IPS-20b (cell line): Measurements from ENCODE around the gene TTC16.

Experiments used
- H3K27ac ChIP-seq: one replicate; pipeline ENCODE4 v1.5.1; 2013; ENCODE audit warnings: low read length
- H3K27me3 ChIP-seq: 2 replicates; pipeline ENCODE4 v1.6.1; 2013; ENCODE audit warnings: mild to moderate bottlenecking, low read length, inconsistent platforms; ENCODE audit not compliant: insufficient read depth
- H3K36me3 ChIP-seq: 2 replicates; pipeline ENCODE4 v1.6.1; 2013; ENCODE audit warnings: low read depth, mild to moderate bottlenecking, inconsistent platforms, low read length, moderate library complexity; ENCODE audit not compliant: insufficient read depth
- H3K4me1 ChIP-seq: 2 replicates; pipeline ENCODE4 v1.6.1; 2013; ENCODE audit warnings: mild to moderate bottlenecking, control low read depth, inconsistent platforms, low read length, moderate library complexity; ENCODE audit not compliant: insufficient read depth
- H3K4me3 ChIP-seq: 2 replicates; pipeline ENCODE4 v1.5.1; 2013; ENCODE audit warnings: mild to moderate bottlenecking, low read length, inconsistent platforms
- H3K9ac ChIP-seq: 2 replicates; pipeline ENCODE4 v1.6.1; 2013; ENCODE audit warnings: low read depth, mild to moderate bottlenecking, inconsistent platforms, low read length, moderate library complexity
- H3K9me3 ChIP-seq: 2 replicates; pipeline ENCODE4 v1.6.1; 2013; ENCODE audit warnings: mild to moderate bottlenecking, low read depth, low read length, inconsistent platforms; ENCODE audit not compliant: insufficient read depth

The TTC16 gene

DNA sequence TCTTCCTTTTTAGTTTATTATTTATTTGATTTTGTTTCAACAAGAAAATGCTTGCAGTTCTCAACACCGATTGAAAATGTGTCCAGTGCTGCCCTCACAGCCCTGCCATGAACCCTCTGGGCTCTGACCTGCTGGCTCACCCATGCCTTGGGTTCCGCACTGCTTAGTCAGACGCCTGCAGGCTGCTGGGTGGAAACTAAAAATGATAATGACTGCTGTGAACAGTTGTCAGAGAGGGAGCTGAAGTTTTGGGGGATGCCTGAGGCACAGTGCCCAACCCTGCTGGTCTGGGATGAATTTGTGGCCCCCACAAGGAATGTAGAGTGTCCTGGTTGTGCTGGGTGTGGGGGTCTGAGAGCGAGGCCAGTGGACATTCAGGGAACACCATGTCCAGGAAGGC, 31.3 kb upstream of the TTC16 start:
- H3K4me1 ChIP-seq: no peaks in the 10 kb centered on the region
- no peaks in the 10 kb centered on the region for H3K27me3 ChIP-seq
- peaks cover 65% of the 10 kb centered on the region for H3K36me3 ChIP-seq
- no peak overlapping the region for H3K27ac ChIP-seq
- H3K9me3 ChIP-seq: no peaks in the 10 kb centered on the region
- no peak overlapping the region for H3K4me3 ChIP-seq
- H3K9ac ChIP-seq: no peak overlapping the region

DNA sequence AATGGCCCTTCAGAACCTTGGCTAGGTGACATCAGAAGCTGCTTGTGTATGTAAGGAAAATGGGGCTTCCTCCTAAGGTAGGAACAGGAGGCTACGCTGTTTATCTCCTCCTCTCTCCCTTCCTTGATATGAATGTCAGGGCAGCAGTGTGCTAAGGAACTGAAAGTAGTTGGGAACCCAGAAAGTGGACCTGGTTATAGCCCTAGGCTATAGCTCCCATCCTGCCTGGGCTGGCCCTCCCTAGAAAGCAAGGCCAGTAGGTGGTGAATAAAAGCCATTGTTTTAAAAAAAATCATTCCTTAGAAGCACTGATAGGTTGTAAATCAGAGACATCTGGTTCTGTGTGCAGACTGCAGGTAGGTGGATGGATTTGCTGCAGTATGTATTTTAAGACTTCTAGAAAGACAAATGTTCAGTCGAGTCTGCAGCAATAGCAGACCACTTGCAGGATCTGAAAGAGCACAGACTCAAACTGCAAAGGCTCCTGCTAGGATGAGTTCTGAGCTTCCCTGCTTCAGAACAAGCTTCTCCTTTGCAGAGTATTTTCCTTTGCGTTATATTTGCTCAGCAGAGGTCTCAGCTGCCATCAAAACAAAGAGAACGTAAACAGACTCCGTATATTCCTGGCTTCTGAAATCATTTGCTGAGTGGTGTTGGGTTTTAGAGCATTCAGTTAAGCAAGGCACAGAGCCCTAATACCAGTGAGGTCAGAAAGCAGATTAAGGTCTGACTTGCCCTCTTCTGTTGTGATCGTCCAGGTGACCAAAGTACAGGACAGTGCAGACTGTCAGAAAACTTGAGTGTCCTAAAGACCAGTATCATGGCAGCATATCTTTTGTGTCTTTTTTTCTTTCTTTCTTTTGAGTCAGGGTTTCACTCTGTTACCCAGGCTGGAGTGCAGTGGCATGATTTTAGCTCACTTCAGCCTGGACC, 29.2 kb upstream of the TTC16 start:
- no peaks in the 10 kb centered on the region for H3K27me3 ChIP-seq
- no peak overlapping the region for H3K9ac ChIP-seq
- no peaks in the 10 kb centered on the region for H3K4me1 ChIP-seq
- no peak overlapping the region for H3K27ac ChIP-seq
- peaks cover 65% of the 10 kb centered on the region for H3K36me3 ChIP-seq
- no peak overlapping the region for H3K4me3 ChIP-seq
- H3K9me3 ChIP-seq: no peaks in the 10 kb centered on the region

DNA sequence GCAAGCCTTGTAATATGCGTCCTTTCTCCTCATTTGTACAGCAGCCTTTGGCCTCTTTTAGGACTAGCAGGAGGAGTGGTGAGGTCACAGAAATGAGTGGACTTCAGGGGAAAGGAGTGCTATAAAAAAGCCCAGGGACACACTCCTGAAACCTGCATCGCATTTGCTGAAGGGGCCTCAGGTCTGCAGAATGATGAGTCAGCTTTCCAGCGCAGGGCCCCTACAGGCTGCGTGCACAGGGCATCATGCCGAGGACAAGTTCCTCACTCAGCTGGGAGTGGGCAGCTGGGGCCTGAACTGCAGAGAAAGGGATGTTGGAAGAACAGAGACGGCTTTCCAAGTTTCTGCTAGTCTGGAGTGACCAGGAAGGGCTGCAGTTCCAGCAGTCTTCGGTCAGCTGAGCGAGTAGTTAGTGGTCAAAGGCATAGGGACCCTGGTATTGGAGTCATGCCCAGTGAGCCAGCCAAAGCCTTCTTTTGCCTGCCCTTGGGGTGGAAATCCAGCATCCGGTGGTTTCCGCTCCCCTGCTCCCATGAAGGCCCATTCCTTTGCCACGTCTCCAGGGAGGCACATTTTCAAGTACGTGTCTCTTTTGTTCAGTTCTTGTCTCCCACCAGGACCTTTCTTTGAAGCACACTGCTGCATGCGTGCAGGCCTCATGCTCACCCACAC, 26.4 kb upstream of the TTC16 start:
- H3K9ac ChIP-seq: no peak overlapping the region
- no peaks in the 10 kb centered on the region for H3K27me3 ChIP-seq
- H3K4me3 ChIP-seq: no peak overlapping the region
- peaks cover 39% of the 10 kb centered on the region for H3K36me3 ChIP-seq
- no peak overlapping the region for H3K27ac ChIP-seq
- no peaks in the 10 kb centered on the region for H3K9me3 ChIP-seq
- no peaks in the 10 kb centered on the region for H3K4me1 ChIP-seq

DNA sequence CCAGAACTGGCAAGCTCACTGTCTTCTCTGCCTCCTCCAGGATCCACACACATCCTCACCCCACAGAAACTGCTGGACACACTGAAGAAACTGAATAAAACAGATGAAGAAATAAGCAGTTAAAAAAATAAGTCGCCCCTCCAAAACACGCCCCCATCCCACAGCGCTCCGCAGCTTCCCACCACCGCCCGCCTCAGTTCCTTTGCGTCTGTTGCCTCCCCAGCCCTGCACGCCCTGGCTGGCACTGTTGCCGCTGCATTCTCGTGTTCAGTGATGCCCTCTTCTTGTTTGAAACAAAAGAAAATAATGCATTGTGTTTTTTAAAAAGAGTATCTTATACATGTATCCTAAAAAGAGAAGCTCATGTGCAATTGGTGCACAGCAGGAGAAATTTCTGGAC, 25.1 kb upstream of the TTC16 start:
- H3K27me3 ChIP-seq: no peaks in the 10 kb centered on the region
- H3K27ac ChIP-seq: no peak overlapping the region
- H3K4me1 ChIP-seq: no peaks in the 10 kb centered on the region
- H3K4me3 ChIP-seq: no peak overlapping the region
- no peak overlapping the region for H3K9ac ChIP-seq
- H3K9me3 ChIP-seq: no peaks in the 10 kb centered on the region
- H3K36me3 ChIP-seq: peaks cover 39% of the 10 kb centered on the region

DNA sequence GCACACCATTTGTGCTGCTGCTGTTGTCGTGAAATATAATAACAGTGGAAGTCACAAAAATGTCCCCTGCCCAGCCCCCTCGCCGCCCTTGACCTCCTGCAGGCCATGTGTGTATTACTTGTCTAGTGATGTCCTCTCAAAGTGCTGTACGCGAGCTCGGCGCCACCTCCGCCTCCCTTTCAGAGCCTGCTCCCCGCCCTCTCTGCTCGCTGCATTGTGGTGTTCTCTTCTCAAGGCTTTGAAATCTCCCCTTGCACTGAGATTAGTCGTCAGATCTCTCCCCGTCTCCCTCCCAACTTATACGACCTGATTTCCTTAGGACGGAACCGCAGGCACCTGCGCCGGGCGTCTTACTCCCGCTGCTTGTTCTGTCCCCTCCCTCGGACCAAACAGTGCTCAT, 23.8 kb upstream of the TTC16 start:
- no peaks in the 10 kb centered on the region for H3K27me3 ChIP-seq
- H3K9me3 ChIP-seq: no peaks in the 10 kb centered on the region
- no peak overlapping the region for H3K27ac ChIP-seq
- peaks cover 29% of the 10 kb centered on the region for H3K36me3 ChIP-seq
- H3K4me3 ChIP-seq: no peak overlapping the region
- no peaks in the 10 kb centered on the region for H3K4me1 ChIP-seq
- H3K9ac ChIP-seq: no peak overlapping the region

DNA sequence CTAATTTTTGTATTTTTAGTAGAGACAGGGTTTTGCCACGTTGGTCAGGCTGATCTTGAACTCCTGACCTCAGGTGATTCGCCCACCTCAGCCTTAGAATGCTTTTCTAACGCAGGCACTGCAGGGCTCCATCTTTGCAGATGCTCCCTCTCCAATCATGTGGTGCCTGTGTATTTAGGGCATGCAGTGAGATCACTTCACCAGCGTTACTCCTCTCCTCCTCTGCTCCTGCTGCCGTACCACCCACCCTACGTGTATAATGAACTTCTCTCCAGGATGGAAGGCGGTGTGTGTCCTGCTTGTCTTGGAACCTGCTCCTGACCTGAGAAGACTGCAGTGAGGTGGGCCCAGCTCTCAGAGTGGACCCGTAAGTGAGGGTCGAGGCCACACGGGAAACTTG, 22.7 kb upstream of the TTC16 start:
- Histone ChIP-seq H3K36me3 (peaks cover 25% of the 10 kb centered on the region), H3K27me3 (no peaks in the 10 kb centered on the region), H3K9me3 (no peaks in the 10 kb centered on the region)

DNA sequence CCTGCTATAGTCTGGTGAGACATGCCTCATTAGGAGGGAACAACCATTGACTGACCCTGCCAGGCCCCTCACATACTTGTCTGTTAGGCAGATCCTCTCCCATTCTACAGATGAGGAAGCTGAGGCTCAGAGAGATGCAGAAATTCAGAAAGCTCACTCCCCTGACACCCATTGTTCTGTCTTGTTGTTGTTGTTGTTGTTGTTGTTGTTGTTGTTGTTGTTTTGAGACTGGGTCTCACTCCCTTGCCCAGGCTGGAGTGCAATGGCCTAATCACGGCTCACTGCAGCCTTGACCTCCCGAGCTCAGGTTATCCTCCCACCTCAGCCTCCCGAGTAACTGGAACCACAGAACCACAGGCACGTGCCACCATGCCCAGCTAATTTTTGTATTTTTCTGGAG, 22.2 kb upstream of the TTC16 start:
- Histone ChIP-seq H3K27ac (no peak overlapping the region), H3K4me3 (no peak overlapping the region), H3K27me3 (no peaks in the 10 kb centered on the region), H3K4me1 (no peaks in the 10 kb centered on the region), H3K9ac (no peak overlapping the region), H3K9me3 (no peaks in the 10 kb centered on the region), H3K36me3 (peaks cover 20% of the 10 kb centered on the region; the same call in 1 of the 2 replicates)

More for the DNA sequence above, 22.7 kb upstream of the TTC16 start:
- Histone ChIP-seq H3K4me1 (no peaks in the 10 kb centered on the region), H3K4me3 (no peak overlapping the region), H3K9ac (no peak overlapping the region), H3K27ac (no peak overlapping the region)

DNA sequence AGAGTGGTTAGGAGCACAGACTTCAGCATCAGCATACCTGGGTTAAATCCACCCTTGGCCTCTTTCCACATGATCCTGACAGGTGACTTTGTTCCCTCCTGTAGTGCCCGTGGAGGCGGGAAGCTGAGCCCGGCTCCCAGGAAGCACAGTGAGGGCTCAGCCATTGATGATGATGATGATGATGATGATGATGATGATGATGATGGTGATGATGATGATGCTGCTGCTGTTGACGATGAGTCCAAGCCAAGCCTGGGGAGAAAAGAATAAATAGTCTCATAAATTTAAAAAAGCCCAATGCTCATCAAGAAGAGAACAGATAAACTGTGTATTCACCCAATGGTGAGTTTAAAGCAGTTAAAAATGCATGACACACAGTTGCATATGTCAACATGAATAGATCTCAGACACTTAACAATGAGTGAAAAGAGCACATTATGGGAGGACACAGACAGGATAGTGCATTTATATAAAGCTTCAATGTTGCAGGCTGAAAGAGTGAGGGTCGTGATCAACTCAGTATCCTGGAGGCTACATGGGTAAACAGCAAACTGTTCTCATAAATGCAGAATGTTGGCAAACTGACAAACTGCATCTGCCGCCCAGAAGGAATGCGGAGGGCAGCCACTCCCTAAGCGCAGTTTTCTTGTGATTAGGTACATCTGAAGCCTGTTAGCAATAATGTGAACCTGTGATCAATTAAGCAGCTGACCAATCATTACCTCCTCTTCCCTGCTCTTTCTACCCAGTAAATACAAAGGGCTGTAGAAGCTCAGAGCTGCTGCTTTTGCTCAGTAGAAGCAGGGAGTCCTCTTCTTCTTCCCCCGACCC, 20.8 kb upstream of the TTC16 start:
- no peaks in the 10 kb centered on the region for H3K9me3 ChIP-seq
- H3K36me3 ChIP-seq: peaks cover 8% of the 10 kb centered on the region; the same call in 1 of the 2 replicates
- peaks cover 3% of the 10 kb centered on the region; the same call in 1 of the 2 replicates for H3K4me1 ChIP-seq
- no peaks in the 10 kb centered on the region for H3K27me3 ChIP-seq
- H3K4me3 ChIP-seq: no peak overlapping the region
- H3K27ac ChIP-seq: no peak overlapping the region
- H3K9ac ChIP-seq: no peak overlapping the region

DNA sequence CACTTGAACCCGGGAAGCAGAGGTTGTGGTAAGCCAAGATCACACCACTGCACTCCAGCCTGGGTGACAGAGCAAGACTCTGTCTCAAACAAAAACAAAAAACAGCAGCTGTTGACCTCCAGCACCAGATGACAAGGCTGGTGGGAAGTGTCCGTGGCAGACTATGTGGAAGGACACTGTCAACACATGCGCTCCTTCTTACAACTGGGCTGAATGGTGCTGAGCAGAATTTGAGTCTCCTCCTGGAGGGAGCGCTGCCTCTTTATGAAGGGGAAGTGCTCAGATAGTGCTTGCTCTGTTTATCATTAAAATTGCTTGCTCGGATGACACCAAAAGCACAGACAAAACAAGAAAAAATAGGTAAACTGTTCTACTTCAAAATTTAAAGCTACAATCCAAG, 18.3 kb upstream of the TTC16 start:
- H3K4me3 ChIP-seq: no peak overlapping the region
- H3K27me3 ChIP-seq: no peaks in the 10 kb centered on the region
- peaks cover 3% of the 10 kb centered on the region; the same call in 1 of the 2 replicates for H3K4me1 ChIP-seq
- no peaks in the 10 kb centered on the region for H3K36me3 ChIP-seq
- no peaks in the 10 kb centered on the region for H3K9me3 ChIP-seq
- no peak overlapping the region for H3K9ac ChIP-seq
- H3K27ac ChIP-seq: no peak overlapping the region

DNA sequence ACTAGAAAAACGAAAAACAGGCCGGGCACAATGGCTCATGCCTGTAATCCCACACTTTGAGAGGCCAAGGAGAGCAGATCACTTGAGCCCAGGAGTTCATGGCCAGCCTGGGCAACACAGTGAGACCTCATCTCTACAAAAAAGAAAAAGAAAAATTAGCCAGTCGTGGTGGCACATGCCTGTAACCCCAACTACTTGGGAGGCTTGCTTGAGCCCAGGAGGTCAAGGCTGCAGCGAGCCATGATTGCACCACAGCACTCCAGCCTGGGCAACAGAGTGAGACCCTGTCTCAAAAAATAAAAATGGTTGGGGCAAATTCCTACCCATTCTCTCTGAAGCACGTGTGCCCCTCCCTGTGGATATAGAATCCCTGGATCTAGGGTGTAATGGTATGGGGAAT, 17.5 kb upstream of the TTC16 start:
- H3K4me1 ChIP-seq: peaks cover 3% of the 10 kb centered on the region; the same call in 1 of the 2 replicates
- H3K9ac ChIP-seq: no peak overlapping the region
- H3K27ac ChIP-seq: no peak overlapping the region
- no peaks in the 10 kb centered on the region for H3K27me3 ChIP-seq
- H3K4me3 ChIP-seq: no peak overlapping the region
- H3K36me3 ChIP-seq: no peaks in the 10 kb centered on the region
- H3K9me3 ChIP-seq: no peaks in the 10 kb centered on the region

DNA sequence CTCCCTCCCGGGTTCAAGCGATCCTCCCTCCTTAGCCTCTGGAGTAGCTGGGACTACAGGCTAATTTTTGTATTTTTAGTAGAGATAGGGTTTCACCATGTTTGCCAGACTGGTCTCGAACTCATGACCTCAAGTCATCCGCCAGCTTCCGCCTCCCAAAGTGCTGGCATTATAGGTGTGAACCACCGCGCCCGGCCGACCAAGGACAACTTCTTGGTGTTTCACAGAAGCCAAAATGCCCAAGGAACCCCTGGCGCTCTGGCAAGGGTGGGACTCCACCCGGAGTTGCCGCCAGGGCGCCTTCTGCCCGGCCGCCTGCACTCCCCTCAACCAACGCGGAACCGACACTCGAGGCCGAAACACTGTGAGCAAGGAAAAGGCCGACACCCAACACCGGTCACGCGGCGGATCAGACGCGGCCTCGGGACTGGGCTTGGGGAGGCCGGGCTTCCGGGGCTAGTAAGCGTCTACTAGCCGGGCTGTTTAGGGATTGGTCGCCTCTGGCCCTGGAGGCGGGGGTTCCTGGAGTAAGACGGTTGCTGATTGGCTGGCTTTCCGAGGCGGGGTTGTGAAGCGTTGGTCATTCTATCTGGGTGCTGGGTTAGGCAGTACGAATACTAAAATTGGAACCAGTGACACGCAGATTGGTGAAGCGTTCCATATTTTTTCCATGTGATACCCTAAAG, 16.8 kb upstream of the TTC16 start:
- H3K9ac ChIP-seq: peak overlapping the region; percentile 54; the same call in 1 of the 2 replicates
- no peaks in the 10 kb centered on the region for H3K36me3 ChIP-seq
- H3K4me3 ChIP-seq: peak overlapping the region; percentile 65; the same call in 1 of the 2 replicates

More for the DNA sequence above, 16.8 kb upstream of the TTC16 start:
- H3K4me1 ChIP-seq: peaks cover 3% of the 10 kb centered on the region; the same call in 1 of the 2 replicates
- no peaks in the 10 kb centered on the region for H3K27me3 ChIP-seq
- H3K27ac ChIP-seq: no peak overlapping the region
- H3K9me3 ChIP-seq: no peaks in the 10 kb centered on the region
